HFFc6 (cell line): Measurements from ENCODE around the gene APOL6. TPM values are rescaled to one million over a fixed set of nuclear protein-coding genes. Genes with fewer than 3 reads are reported as not detected.
"Not testable (repeated sequence)": the region's sequence is repeated elsewhere in the genome, so short reads cannot be mapped to it uniquely, and the experiment has no call there.

ENCODE experiments used
- DNase-seq: peaks from one replicate; pipeline ENCODE4 v3.0.0-alpha.2; 2018
- H3K27ac Mint-ChIP-seq: 2 replicates; pipeline ENCODE4 v1.8.0; 2020; ENCODE audit warnings: mild to moderate bottlenecking, mixed read lengths
- H3K27me3 Mint-ChIP-seq: 2 replicates; pipeline ENCODE4 v1.8.0; 2021; ENCODE audit warnings: mild to moderate bottlenecking, moderate library complexity, mixed read lengths; ENCODE audit not compliant: insufficient read depth
- H3K36me3 Mint-ChIP-seq: 2 replicates; pipeline ENCODE4 v1.8.0; 2021; ENCODE audit warnings: low read depth, mixed read lengths
- H3K4me1 Mint-ChIP-seq: 2 replicates; pipeline ENCODE4 v1.8.0; 2020; ENCODE audit warnings: low read depth, mixed read lengths
- H3K4me3 Mint-ChIP-seq: 2 replicates; pipeline ENCODE4 v1.8.0; 2020; ENCODE audit warnings: mild to moderate bottlenecking, moderate library complexity, mixed read lengths
- H3K9me3 Mint-ChIP-seq: 2 replicates; pipeline ENCODE4 v1.8.0; 2020; ENCODE audit warnings: mild to moderate bottlenecking, mixed read lengths
- CTCF ChIP-seq: fragments of 200-600 bp; sonication (generic); IDR thresholded peaks from 2 replicates; pipeline ENCODE4 v1.5.0; 2021; ENCODE audit warnings: antibody characterized with exemption, mild to moderate bottlenecking
- total RNA-seq, 6 experiments: library from RNA; stranded (reverse); fragmentation: NEBNext Ultra II Directional; extraction: Animal tissue kit (Norgen Biotek cat#: 25700); gene quantifications; 2 replicates in 1 of 6; 3 replicates in 5 of 6; pipeline ENCODE4 v1.2.3, GENCODE V29; 2021

APOL6 gene
- total RNA-seq, 6 experiments from 2014 or later = 1.4 to 3.6 (median 3.4) TPM

- no peaks in the 10 kb centered on the region for H3K9me3 Mint-ChIP-seq
- peaks cover 12% of the 10 kb centered on the region for H3K4me1 Mint-ChIP-seq
- no peak for DNase-seq
- H3K27ac Mint-ChIP-seq = no peak overlapping the region
- no peaks in the 10 kb centered on the region for H3K36me3 Mint-ChIP-seq
- no peak for TF ChIP-seq CTCF
- no peak overlapping the region for H3K4me3 Mint-ChIP-seq
- peaks cover 9% of the 10 kb centered on the region for H3K27me3 Mint-ChIP-seq
Measured at GRCh38 chr22:35618427-35619223, 29.6 kb upstream of the APOL6 start.

- peaks cover 8% of the 10 kb centered on the region for H3K27me3 Mint-ChIP-seq
Measured at GRCh38 chr22:35619336-35620094, 28.7 kb upstream of the APOL6 start.

DNA sequence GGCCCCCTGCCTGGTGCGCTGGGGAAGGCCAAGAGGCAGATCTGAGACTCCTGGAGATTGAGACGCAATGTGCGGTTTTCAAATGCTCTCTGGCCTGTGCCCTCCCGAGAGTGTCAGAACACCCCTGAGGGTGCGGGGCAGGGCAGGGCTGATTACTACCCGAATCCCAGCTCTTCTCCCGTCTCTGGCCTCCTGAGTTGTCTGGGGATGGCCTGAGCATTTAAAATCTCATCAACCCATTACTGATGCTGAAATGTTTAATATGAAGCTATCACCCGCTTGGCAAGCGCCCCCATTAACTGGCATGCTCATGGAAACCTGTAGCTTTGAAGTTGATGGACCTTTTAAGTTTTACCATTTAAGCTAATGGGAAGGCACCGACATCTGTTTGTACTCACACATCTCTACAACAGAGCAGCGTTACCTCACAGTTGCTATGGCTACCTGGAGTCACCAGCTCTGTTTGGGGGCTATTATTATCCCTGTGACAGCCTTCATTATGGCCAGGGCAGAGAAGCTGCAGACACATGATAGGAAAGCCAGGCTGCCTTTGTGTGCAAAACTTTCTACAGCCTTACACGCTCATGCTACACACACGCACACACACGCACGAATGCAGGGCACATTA, 27.5 kb upstream of the APOL6 start:
- Mint-ChIP-seq H3K4me3 (no peak overlapping the region), H3K27ac (no peak overlapping the region), H3K27me3 (peaks cover 6% of the 10 kb centered on the region), H3K4me1 (peaks cover 12% of the 10 kb centered on the region), H3K9me3 (no peaks in the 10 kb centered on the region), H3K36me3 (no peaks in the 10 kb centered on the region)
- TF ChIP-seq CTCF = no peak
- DNase-seq = peak; percentile 58

More at GRCh38 chr22:35619336-35620094, 28.7 kb upstream of the APOL6 start:
- Mint-ChIP-seq H3K36me3 (no peaks in the 10 kb centered on the region), H3K4me3 (no peak overlapping the region), H3K9me3 (no peaks in the 10 kb centered on the region), H3K4me1 (peaks cover 12% of the 10 kb centered on the region), H3K27ac (no peak overlapping the region)
- no peak for DNase-seq
- TF ChIP-seq CTCF = no peak

DNA sequence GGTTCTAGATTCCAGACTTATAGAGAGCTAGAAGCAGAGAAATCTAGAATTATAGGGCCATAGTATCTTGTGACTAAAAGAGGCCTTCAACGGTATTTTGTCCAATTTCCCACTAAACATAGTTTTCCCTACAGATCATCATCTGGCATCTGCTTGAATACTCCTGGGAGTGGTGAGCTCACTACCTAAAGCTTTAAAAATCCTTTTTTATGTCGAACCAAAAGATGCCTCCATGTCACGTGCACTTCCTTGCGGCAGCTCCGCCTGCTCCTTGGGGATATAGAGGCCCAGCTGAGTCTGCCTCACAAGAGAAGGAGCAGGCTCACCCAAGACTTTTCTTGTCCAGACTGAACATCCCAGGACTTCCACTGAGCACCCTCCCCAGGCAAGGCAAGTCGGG, 26.8 kb upstream of the APOL6 start:
- Mint-ChIP-seq H3K4me3 (no peak overlapping the region), H3K9me3 (no peaks in the 10 kb centered on the region), H3K27ac (no peak overlapping the region), H3K36me3 (no peaks in the 10 kb centered on the region), H3K4me1 (peaks cover 12% of the 10 kb centered on the region), H3K27me3 (peaks cover 6% of the 10 kb centered on the region)
- no peak for TF ChIP-seq CTCF
- DNase-seq = no peak

DNA sequence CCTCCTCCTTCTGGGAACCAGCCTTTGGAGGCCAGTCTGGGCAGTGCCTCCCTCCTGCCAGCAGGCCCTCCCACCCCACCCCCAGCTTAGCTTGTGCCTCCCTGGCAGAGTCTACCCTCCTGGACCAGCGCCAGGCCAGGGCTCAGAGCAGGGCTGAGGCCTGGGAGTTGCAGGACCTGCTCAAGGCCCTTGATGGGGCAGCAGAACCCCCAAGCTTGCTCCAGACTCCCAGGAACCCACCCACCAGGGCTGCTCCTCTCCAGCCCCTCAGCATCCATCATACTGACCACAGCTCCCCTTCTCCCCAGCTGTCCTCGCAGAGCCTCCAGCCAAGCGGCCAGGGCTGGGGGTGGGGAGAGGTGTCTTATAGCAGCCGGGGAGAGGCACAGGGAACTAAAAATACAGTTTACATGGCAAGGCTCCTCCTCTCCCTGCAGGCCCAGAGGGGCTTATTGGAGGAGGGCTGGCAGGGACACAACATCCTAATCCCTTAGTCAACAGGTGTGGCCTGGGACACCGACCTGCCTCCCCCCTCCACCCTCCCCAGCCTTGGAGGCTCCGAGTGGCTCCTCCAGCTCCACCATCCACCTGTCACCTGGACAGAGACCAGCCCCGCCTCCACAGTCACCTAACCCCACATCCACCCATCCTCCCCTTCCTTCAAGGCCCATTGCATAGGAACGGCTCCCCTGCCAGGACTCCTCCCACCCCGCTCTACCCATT, 25.9 kb upstream of the APOL6 start:
- DNase-seq = no peak

GRCh38 chr22:35623885-35624284, 24.4 kb upstream of the APOL6 start:
- peaks cover 33% of the 10 kb centered on the region for H3K4me1 Mint-ChIP-seq
- not testable (repeated sequence) for H3K9me3 Mint-ChIP-seq, H3K27ac Mint-ChIP-seq, H3K36me3 Mint-ChIP-seq, H3K27me3 Mint-ChIP-seq, H3K4me3 Mint-ChIP-seq, DNase-seq

More for the DNA sequence above, 25.9 kb upstream of the APOL6 start:
- Mint-ChIP-seq H3K4me3 (no peak overlapping the region), H3K36me3 (no peaks in the 10 kb centered on the region), H3K27me3 (peaks cover 2% of the 10 kb centered on the region), H3K27ac (no peak overlapping the region), H3K9me3 (no peaks in the 10 kb centered on the region), H3K4me1 (peaks cover 18% of the 10 kb centered on the region)
- TF ChIP-seq CTCF = no peak
